GM12874 (cell line): ENCODE results near the gene AIPL1.

ENCODE experiments used
- CTCF ChIP-seq: IDR thresholded peaks from 2 replicates; pipeline ENCODE4 v1.5.1; 2011; ENCODE audit warnings: low read depth, mild to moderate bottlenecking, control low read depth, low read length, moderate library complexity; ENCODE audit not compliant: insufficient read depth

Gene AIPL1

GRCh38 chr17:6476810-6477179 lies 41.9 kb upstream of the AIPL1 start:
- no peak for TF ChIP-seq CTCF

GRCh38 chr17:6476076-6476809 lies 41.3 kb upstream of the AIPL1 start:
- TF ChIP-seq CTCF = no peak

DNA sequence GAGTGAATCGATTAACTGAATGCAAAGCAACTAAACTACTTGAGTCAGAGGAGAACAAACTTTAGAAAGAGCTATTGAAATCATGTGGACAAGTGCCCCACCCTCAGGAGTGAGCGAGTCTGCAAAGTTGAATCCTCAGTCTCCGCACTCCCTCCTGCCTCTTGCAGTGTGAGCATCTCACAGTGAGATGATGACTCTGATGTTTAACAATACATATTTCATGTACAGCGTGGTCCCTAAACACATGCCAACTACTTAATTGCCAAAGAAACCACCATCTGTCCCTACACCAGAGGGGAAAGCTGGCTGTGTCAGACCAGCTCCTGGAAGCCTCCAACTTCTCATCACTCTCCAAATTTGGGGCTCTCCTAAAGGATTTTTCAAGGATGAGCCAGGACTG lies 40.5 kb upstream of the AIPL1 start:
- no peak for TF ChIP-seq CTCF

DNA sequence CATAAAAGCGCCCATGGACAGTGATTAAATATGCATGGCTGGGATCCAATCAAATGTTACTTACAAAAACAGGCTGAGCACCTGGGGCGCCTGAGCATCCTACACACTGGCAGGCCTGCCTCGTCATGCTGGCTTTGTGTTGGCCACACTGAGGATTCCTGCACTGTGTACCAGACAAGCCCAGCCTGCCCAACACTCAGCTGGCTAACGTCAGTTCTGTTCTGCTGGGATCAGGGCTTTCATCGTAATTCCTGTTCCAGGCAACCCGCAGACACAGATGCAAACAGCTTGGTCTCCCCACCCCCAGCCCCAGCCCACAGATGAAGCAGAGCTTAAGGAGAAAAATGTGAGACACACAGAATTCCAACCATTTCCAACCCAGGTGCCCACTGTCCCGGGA lies 40.0 kb upstream of the AIPL1 start:
- TF ChIP-seq CTCF = no peak

DNA sequence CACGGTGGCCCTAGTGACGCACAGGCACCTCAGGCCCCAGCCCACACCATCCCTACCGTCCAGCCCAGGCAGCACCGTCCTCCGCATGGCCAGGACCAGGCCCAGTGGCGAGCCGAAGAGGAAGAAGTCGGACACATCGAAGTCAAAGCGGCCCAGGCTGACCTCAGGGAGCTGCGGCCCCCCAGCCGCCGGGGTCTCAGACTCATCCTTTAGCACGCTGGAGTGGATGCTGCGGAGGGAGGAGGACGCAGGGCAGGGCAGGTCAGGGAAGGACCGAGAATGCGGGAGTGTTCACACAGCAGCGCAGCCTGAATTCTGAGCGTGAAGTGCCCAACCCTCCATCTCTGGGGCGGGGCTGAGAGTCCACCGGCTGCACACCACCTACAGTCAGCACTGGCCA lies 39.5 kb upstream of the AIPL1 start:
- TF ChIP-seq CTCF = no peak

- TF ChIP-seq CTCF = peak; percentile 98
Observed at GRCh38 chr17:6473128-6473767, 38.3 kb upstream of the AIPL1 start.

DNA sequence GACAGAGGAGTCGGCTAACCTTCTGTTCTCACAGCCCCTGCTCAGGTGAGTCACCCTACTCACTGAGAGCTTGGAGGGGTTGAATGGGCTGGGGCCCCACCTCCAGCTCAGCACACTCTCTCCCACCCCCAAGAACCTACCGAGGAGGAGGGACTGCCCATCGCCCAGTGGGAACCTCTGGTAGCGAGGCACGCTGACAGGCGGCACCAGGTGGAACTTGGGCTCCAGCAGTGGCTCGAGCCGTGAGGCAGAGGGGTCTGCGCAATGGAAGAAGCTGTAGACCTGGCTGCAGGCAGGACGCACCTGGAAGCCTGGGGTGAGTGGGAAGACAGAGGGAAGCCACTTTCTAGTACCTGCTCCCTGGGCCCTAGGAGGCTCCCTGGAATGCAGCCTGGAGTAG lies 37.6 kb upstream of the AIPL1 start:
- TF ChIP-seq CTCF = no peak
